Breast epithelium (tissue), 4 donors: Measurements from ENCODE around the gene SEPTIN11. TPM values are rescaled to one million over a fixed set of nuclear protein-coding genes. Genes with fewer than 3 reads are reported as not detected.

ENCODE experiments used
- DNase-seq, 2 donors: peaks; one replicate each; pipeline ENCODE4 v3.0.0-alpha.2; 2019; ENCODE audit warnings: low spot score in 2 of 2
- H3K27ac ChIP-seq, 2 donors: fragments of 200-600 bp; sonication (generic) in 1 of 2; one replicate each; pipeline ENCODE4 v1.5.1; 2016 to 2019; ENCODE audit warnings: mild to moderate bottlenecking in 1 of 2
- H3K27me3 ChIP-seq, 2 donors: fragments of 200-600 bp; sonication (generic) in 1 of 2; one replicate each; pipeline versions ENCODE4 v1.5.1 to v1.6.0; 2017 to 2019; ENCODE audit warnings: control low read depth in 1 of 2, mild to moderate bottlenecking in 1 of 2
- H3K36me3 ChIP-seq: fragments of 200-600 bp; one replicate; pipeline ENCODE4 v1.5.1; 2019
- H3K4me1 ChIP-seq, 2 donors: fragments of 200-600 bp; sonication (generic); one replicate each; pipeline ENCODE4 v1.5.1; 2016 to 2019; ENCODE audit warnings: control low read depth in 1 of 2
- H3K4me3 ChIP-seq, 3 donors: fragments of 200-600 bp; sonication (generic); 1 replicate in 2 of 3; 2 replicates in 1 of 3; pipeline ENCODE4 v1.5.1; 2016 to 2019; ENCODE audit warnings: mild to moderate bottlenecking in 3 of 3, moderate library complexity in 2 of 3
- H3K9me3 ChIP-seq, 2 donors: fragments of 200-600 bp; sonication (generic) in 1 of 2; one replicate each; pipeline ENCODE4 v1.5.1; 2016 to 2019; ENCODE audit warnings: control low read depth in 1 of 2
- CTCF ChIP-seq, 3 donors: fragments of 450-650 bp; IDR thresholded peaks; one replicate each; pipeline ENCODE4 v1.5.1; 2016 to 2017; ENCODE audit warnings: antibody characterized with exemption in 3 of 3, mild to moderate bottlenecking in 3 of 3, moderate library complexity in 3 of 3
- POLR2A ChIP-seq: fragments of 450-650 bp; IDR thresholded peaks from one replicate; pipeline ENCODE4 v1.6.1; 2016; ENCODE audit warnings: antibody characterized with exemption, mild to moderate bottlenecking, moderate library complexity
- POLR2AphosphoS5 ChIP-seq, 3 donors: sonication (generic); formaldehyde crosslinking; IDR thresholded peaks; one replicate each; pipeline ENCODE4 v1.6.1; 2017; ENCODE audit warnings: antibody characterized with exemption in 3 of 3
- intact Hi-C: fragments of 100-400 bp; cut with DNase I; formaldehyde crosslinking; loops from one replicate; pipeline ENCODE4 v1.15.1; 2023; ENCODE audit warnings: low total_unique reads
- total RNA-seq, 3 donors: library from RNA; depleted of rRNA; stranded (reverse); fragments of >200 nt; gene quantifications; one replicate each; pipeline ENCODE4 v1.1.0, GENCODE V29; 2016

SEPTIN11 gene
- total RNA-seq, 3 donors from 2014 or later, result 78.6 to 362 (median 329) TPM

DNA sequence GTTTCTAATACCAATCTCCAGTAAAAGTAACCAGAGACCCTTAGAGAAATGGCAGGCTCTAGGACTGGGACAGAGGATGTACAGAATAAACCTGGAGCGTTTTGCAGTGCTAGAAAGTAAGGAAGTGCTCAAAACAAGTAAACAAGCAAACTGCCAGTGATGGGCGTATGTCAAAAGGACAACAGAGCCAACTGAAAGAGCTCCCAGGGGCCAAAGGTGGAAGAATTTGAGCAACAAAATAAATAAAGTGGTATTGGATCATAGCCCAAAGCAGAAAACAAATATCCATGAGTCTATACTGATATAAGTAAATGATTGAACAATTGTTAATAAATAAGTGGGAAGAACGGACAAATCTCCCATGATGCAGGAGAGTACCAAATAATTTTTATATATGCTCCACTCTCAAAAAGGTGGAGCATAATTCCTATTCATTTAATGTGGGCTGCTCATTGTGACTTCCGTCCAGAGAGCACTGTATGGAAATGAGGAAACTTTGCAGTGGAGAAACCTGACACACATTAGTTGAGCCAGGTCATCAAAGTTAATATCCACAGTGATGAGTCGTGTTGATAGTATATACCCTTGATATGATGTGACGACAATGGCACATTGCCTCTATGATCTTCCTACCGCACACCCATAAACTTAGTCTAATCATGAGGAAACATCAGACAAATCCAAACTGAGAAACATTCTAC lies 17.8 kb upstream of the SEPTIN11 start:
- Histone ChIP-seq H3K36me3 (no peaks in the 10 kb centered on the region), H3K27ac (no peak overlapping the region), H3K27me3 (no peaks in the 10 kb centered on the region), H3K9me3 (no peaks in the 10 kb centered on the region), H3K4me3 (no peak overlapping the region), H3K4me1 (no peaks in the 10 kb centered on the region)
- TF ChIP-seq CTCF (IDR thresholded peaks at IDR 0.05) (no peak), POLR2A (no peak), POLR2AphosphoS5 (IDR thresholded peaks at IDR 0.05) (no peak)
- intact Hi-C loops, result no loop called here
- DNase-seq, result no peak

- DNase-seq, result no peak
- Histone ChIP-seq H3K36me3 (no peaks in the 10 kb centered on the region), H3K27me3 (no peaks in the 10 kb centered on the region), H3K4me1 (no peaks in the 10 kb centered on the region), H3K4me3 (no peak overlapping the region), H3K27ac (no peak overlapping the region), H3K9me3 (no peaks in the 10 kb centered on the region)
- no peak for TF ChIP-seq CTCF (IDR thresholded peaks at IDR 0.05)
- TF ChIP-seq POLR2AphosphoS5 (IDR thresholded peaks at IDR 0.05), result no peak
- TF ChIP-seq POLR2A, result no peak
- intact Hi-C loops, result no loop called here
Observed at GRCh38 chr4:76939184-76939583, 10.4 kb upstream of the SEPTIN11 start.

DNA sequence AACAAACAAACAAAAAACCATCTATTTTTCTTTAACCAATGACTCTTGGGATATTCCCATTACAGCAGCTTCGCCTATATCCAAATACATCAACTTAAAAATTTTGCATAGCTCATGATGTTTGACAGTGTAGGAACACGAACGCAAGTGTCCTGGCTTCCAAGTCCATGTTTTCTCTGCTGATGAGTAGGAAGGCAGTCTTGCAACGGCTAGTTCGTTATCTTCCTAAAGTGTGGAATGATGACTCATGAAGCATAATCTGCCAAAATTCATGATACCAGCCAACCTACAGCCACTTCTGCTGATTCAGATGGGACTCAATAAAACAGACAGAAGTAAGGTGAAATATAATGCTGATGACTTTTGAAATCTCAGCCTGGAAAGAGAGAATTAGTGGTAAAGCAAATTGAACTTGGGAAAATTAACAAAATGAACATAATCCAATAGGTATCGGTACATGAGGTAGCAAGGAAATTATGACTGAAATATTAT lies 6.4 kb upstream of the SEPTIN11 start:
- Histone ChIP-seq H3K9me3 (no peaks in the 10 kb centered on the region), H3K27me3 (no peaks in the 10 kb centered on the region), H3K36me3 (no peaks in the 10 kb centered on the region), H3K4me1 (no peaks in the 10 kb centered on the region), H3K4me3 (no peak overlapping the region), H3K27ac (no peak overlapping the region)
- no peak for DNase-seq
- TF ChIP-seq POLR2A, result no peak
- no peak for TF ChIP-seq POLR2AphosphoS5 (IDR thresholded peaks at IDR 0.05)
- TF ChIP-seq CTCF (IDR thresholded peaks at IDR 0.05), result no peak
- intact Hi-C loops, result no loop called here

- Histone ChIP-seq H3K27me3 (no peaks in the 10 kb centered on the region), H3K27ac (no peak overlapping the region), H3K4me3 (no peak overlapping the region), H3K9me3 (no peaks in the 10 kb centered on the region), H3K36me3 (no peaks in the 10 kb centered on the region), H3K4me1 (no peaks in the 10 kb centered on the region)
- DNase-seq, result no peak
- no peak for TF ChIP-seq CTCF (IDR thresholded peaks at IDR 0.05)
- intact Hi-C loops, result no loop called here
Observed at GRCh38 chr4:76943790-76944189, 5.8 kb upstream of the SEPTIN11 start.

GRCh38 chr4:76947369-76947768 lies 2.2 kb upstream of the SEPTIN11 start:
- Histone ChIP-seq H3K27me3 (no peaks in the 10 kb centered on the region), H3K4me1 (no peaks in the 10 kb centered on the region), H3K4me3 (no peak overlapping the region), H3K9me3 (no peaks in the 10 kb centered on the region), H3K36me3 (no peaks in the 10 kb centered on the region), H3K27ac (no peak overlapping the region)
- intact Hi-C loops, result no loop called here
- TF ChIP-seq POLR2A (no peak), CTCF (IDR thresholded peaks at IDR 0.05) (no peak), POLR2AphosphoS5 (IDR thresholded peaks at IDR 0.05) (no peak)
- DNase-seq, result no peak
